Measurements from ENCODE around the gene CYP24A1. TPM values are rescaled to one million over a fixed set of nuclear protein-coding genes. Genes with fewer than 3 reads are reported as not detected.
A peak's percentile ranks its signal among the peaks of the same experiment; 100 is the strongest.

The CYP24A1 gene
- total and polyA plus RNA-seq, 2 of the 13 experiments (the other 11 are each of a cell fraction or from before 2014, with no cell fraction given): 9.4 to 32.7 TPM

GRCh38 chr20:54132612-54133433 lies 41.0 kb downstream of the CYP24A1 start (continued):
- TF ChIP-seq SIX1 (CRISPR knock-in tag; IDR thresholded peaks at IDR 0.05; ENCODE audit: borderline replicate concordance): peak; percentile 100
- TF ChIP-seq ZNF639 (CRISPR knock-in tag; conservative IDR thresholded peaks at IDR 0.05): peak; percentile 75
- peak; percentile 84 for TF ChIP-seq KDM6A (CRISPR knock-in tag; IDR thresholded peaks at IDR 0.05; ENCODE audit: low read depth)
- peak; percentile 88 for TF ChIP-seq GFI1 (CRISPR knock-in tag; IDR thresholded peaks at IDR 0.05; ENCODE audit: borderline replicate concordance)
- 0 out of 2 replicates have a peak, but pooled peaks have one; percentile 24 for TF ChIP-seq SP140L (CRISPR knock-in tag; IDR thresholded peaks at IDR 0.05; ENCODE audit: borderline replicate concordance)
- TF ChIP-seq ISX (CRISPR knock-in tag; conservative IDR thresholded peaks at IDR 0.05): no peak
- peak; percentile 67 for TF ChIP-seq PHF20 (CRISPR knock-in tag; IDR thresholded peaks at IDR 0.05)
- TF ChIP-seq RNF219 (CRISPR knock-in tag; IDR thresholded peaks at IDR 0.05): peak; percentile 59
- peak; percentile 94 for TF ChIP-seq JUN (CRISPR knock-in tag; IDR thresholded peaks at IDR 0.05)
- TF ChIP-seq MBD4 (IDR thresholded peaks at IDR 0.05; ENCODE audit: borderline replicate concordance, low read length): peak; percentile 84
- no peak; the same call in 1 of the 2 replicates for TF ChIP-seq ZNF776 (CRISPR knock-in tag; IDR thresholded peaks at IDR 0.05)
- peak; percentile 63 for TF ChIP-seq ELF1 (CRISPR knock-in tag; IDR thresholded peaks at IDR 0.05)
- TF ChIP-seq PCBP1 (IDR thresholded peaks at IDR 0.05; ENCODE audit: borderline replicate concordance, low read depth, low read length): no peak
- peak; percentile 79; the same call in 1 of the 2 replicates for TF ChIP-seq PITX1 (CRISPR knock-in tag; IDR thresholded peaks at IDR 0.05)
- TF ChIP-seq RCOR2 (CRISPR knock-in tag; IDR thresholded peaks at IDR 0.05): peak; percentile 95
- TF ChIP-seq LCORL (IDR thresholded peaks at IDR 0.05): peak; percentile 5; the same call in 1 of the 2 replicates
- TF ChIP-seq LCORL (CRISPR knock-in tag; IDR thresholded peaks at IDR 0.05): peak; percentile 59; the same call in 1 of the 2 replicates
- TF ChIP-seq ZNF83 (CRISPR knock-in tag; IDR thresholded peaks at IDR 0.05; ENCODE audit: borderline replicate concordance): no peak
- TF ChIP-seq TAF15 (IDR thresholded peaks at IDR 0.05; ENCODE audit: low read depth, low read length, poor library complexity, severe bottlenecking): no peak
- TF ChIP-seq AFF4 (CRISPR knock-in tag; IDR thresholded peaks at IDR 0.05): peak; percentile 11; the same call in 1 of the 2 replicates
- peak; percentile 82; the same call in 1 of the 2 replicates for TF ChIP-seq ZNF503 (CRISPR knock-in tag; IDR thresholded peaks at IDR 0.05)
